HCEC 1CT (cell line): ENCODE data around the gene MFAP4.

ENCODE experiments used
- DNase-seq: peaks from one replicate; pipeline ENCODE4 v3.0.0-alpha.2; 2017

The MFAP4 gene

GRCh38 chr17:19409509-19409908, 22.5 kb upstream of the MFAP4 start:
- peak; percentile 72 for DNase-seq

GRCh38 chr17:19409066-19409465, 22.1 kb upstream of the MFAP4 start:
- DNase-seq = no peak

DNA sequence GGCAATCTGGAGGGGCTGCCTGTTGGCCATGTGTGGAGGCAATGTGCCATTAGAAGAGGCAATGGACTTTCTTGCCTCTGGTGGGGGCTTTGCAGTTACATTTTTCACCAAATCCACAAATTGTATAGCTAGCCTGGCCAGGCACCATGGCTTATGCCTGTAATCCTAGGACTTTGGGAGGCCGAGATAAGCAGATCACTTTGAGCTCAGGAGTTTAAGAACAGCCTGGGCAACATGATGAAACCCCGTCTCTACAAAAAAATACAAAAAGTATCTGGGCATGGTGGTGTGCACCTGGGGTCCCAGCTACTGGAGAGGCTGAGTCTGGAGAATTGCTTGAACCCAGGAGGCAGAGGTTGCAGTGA, 21.3 kb upstream of the MFAP4 start:
- no peak for DNase-seq

GRCh38 chr17:19407601-19408345, 20.8 kb upstream of the MFAP4 start:
- no peak for DNase-seq

- DNase-seq = no peak
These were observed 18.1 kb upstream of the MFAP4 start for GRCh38 chr17:19405114-19405513.

DNA sequence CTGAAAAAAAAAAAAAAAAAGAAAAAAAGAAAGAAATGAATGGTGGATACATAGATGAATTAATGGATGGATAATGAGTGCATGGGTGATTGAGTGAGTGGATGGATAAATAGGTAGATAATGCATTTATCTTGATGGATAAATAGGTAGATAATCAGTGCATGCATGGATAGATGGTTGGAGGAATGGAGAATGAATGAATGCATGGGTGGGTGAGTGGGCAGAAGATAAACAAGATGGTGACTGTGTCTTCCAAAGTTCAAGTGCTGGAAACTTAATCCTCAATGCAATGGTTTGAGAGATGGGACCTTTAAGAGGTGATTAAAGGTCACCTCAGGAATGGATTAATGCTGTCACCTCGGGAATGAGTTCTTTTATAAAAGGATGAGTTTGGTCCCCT, 17.3 kb upstream of the MFAP4 start:
- no peak for DNase-seq

- no peak for DNase-seq
These were observed 16.0 kb upstream of the MFAP4 start for GRCh38 chr17:19403021-19403420.

GRCh38 chr17:19402171-19402570, 15.2 kb upstream of the MFAP4 start:
- DNase-seq = no peak

GRCh38 chr17:19401321-19402010, 14.5 kb upstream of the MFAP4 start:
- DNase-seq = no peak

DNA sequence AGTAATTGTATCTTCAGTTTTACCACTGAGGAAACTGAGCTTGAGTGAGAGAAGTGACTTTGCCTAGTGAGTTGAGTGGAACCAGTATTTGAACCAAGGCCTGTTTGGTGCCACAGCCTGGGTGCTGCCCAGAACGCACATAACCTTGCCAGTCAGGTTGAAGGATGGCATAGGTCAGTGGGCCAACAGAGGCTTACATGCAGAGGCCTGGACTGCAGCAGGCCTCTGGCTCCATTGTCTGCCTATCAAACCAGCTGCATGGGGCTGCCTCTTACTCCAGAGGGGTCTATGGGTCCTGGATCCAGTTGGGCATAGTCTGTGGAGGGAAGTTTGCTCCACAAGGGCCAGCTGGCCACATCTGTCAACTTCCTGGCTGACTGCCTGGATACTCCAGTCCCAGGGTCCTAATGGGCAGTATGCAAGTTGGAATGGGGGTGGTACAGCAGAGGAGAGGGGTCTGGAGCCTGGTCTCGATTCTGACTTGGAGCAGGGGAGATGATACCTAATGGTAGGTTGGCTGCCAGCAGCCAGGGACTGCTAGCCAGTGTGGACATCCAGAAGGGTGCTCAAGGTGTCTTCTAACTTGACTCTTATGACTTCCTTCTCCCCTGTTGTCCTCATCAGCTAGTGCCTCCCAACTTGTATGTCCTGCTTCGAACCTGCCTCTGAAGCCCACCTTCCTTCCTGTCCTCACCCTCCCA, 12.9 kb upstream of the MFAP4 start:
- DNase-seq = no peak

GRCh38 chr17:19398301-19399181, 11.6 kb upstream of the MFAP4 start:
- peak; percentile 83 for DNase-seq

DNA sequence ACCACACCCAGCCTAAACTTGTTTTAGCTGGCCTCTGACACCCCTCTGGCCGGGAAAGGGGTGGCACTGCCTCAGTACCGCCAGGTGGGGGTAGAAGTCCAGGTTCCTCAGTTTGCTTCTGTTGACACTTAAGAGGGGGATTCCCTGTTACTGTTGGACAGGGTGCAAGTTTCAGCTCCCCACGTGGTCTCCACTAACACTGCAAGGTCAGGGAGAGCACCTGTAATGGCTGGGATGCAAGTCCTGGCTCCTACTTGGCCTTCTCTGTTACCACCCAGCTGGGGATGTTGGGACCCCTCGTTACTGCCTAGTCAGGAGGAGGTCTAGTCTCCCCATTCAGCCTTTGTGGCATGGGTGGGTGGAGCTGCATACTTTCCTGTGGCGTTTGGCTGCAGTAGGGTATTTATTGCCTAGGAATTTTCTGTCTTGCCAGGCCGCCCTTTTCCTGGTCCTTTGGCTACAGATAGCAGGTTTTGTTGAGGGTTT, 10.6 kb upstream of the MFAP4 start:
- no peak for DNase-seq

GRCh38 chr17:19392303-19392702, 5.3 kb upstream of the MFAP4 start:
- no peak for DNase-seq

GRCh38 chr17:19391432-19391831, 4.4 kb upstream of the MFAP4 start:
- no peak for DNase-seq

DNA sequence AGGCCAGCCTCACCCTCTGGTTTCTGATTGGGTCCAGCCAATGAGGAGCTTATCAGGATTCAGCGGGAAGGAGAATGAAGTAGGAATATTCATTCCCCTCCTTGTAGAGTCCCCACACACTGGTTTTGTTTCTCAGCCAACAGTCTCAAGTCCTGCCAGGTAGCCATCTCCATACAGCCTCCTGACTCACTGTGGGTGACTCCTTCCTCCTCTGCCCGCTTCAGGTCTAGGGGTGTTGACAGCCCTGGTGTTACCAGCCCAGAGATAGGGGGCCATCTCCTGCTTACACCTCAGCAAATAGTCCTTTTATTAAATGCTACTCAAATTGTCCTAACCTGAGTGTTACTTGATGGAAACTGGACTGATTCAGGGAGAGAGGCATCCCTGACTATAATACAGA, 4.0 kb upstream of the MFAP4 start:
- DNase-seq = no peak

DNA sequence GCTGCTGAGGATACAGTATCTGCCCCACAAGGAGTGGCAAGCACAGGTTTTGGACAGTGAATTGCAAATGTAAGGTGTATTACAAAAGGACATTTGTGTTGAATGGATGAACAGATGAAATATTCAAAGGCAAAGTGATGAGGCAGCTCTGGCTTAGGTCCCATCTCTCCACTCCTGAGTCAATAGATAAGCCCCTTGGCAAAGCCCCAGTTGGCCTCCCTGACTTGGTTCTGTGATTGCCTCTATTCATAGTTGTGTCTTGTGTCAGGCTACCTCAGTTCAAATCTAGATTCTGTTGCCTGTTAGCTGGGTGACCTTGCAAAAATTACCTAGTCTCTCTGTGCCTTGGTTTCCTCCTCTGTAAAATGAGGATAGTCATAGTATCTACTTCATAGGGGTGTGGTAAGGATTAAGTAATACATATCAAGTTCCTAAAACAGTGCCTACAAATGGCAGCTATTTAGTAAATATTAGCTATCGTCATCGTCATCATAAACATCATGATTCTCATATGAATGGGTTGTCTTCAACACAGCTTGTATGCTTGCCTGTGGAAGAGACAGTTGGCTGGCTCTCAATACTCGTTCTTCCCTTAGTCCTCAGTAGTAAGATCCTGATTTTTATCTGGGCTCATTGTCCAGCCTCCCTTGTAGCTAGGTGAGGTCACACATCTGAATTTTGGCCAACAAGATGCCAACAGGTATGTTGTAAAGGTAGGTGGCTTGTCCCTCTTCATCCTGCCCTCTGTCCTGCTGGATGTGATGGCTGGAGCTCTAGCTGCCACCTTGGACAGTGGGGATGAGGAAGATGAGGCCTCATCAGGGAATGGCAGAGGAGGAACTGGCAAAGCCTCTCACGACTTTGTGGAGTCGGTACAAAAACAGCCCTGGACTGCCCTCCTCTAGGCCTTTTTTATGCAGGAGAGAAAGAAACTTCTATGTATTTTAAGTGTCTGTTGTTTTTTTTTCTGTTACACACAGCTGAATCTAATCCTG, 2.1 kb upstream of the MFAP4 start:
- no peak for DNase-seq

- peak; percentile 71 for DNase-seq
These were observed 1.0 kb upstream of the MFAP4 start for GRCh38 chr17:19387921-19388521.

DNA sequence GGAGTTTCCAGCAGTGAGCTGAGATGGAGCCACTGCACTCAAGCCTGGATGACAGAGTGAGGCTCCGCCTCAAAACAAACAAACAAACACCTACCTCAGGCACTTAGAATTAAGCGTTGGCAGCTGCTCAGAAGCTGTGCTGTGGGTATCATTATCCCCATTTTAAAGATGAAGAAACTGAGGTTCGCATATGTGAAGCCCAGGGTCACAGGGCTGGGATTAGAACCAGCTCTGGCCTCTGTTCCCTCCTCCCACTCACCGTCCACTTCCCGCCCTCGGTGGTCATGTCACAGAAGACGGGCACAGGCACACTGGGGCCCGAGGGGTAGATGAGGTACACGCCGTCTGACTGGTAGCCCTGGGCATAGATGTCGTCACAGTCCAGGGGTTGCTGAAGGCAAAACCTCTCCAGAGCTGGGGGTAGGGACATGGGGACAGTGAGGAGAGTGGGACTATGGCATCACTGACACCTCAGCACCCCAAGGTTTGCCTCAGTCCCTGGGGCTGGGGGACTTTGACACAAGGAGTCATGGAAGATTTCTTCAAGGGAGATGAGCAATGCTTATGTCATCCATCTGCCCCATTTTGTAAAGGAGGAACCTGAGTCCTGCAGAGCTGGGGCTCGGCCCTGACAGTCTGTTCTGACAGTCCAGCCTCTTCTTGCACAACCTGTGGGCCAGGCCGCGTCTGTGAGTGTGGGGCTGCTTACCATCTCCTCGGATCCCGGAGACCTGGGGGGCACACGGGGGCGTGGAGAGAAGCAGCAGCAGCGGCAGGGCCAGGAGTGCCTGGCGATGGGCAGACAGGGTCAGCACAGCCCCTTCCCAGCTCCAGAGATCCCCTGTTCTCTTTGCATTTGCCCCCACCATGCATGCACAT, 700 bp downstream of the MFAP4 start:
- peak; percentile 95 for DNase-seq

DNA sequence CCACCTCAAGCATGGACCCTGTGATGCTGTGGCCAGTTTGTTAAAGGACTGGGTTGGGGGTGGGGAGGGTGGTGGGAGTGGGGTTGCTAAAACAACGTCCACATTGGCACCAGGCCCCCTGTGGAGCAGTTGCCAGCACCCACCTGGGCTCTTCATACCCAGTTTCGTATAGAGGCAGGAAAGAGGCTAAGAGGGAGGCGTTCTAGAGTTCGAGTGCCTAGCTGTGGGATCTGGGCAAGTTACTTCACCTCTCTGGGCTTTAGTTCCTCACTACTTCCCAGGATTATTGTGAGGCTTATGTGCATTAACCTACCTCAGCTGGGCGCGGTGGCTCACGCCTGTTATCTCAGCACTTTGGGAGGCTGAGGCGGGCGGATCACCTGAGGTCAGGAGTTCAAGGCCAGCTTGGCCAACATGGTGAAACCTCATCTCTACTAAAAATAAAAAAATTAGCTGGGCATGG, 1.4 kb downstream of the MFAP4 start:
- DNase-seq = no peak
